ENCODE data around the gene KLHL4.

- TF ChIP-seq JUND (IDR thresholded peaks at IDR 0.05) (no peak), RAD21 (IDR thresholded peaks at IDR 0.05) (no peak), CTCF (IDR thresholded peaks at IDR 0.05; ENCODE audit: low read depth, low read length, missing input control) (no peak), ZBTB33 (IDR thresholded peaks at IDR 0.05) (no peak), EGR1 (IDR thresholded peaks at IDR 0.05; ENCODE audit: low read depth in 2 of 2) (no peak), REST (IDR thresholded peaks at IDR 0.05) (no peak), NR2F2 (IDR thresholded peaks at IDR 0.05) (no peak)
Measured at GRCh38 chrX:87693204-87693603, 175.6 kb downstream of the KLHL4 start.

Measured in liver (tissue), 3 donors.